ENCODE results near the gene SRPK2. TPM values are rescaled to one million over a fixed set of nuclear protein-coding genes. Genes with fewer than 3 reads are reported as not detected.
"Not testable (repeated sequence)": the region's sequence is repeated elsewhere in the genome, so short reads cannot be mapped to it uniquely, and the experiment has no call there.

Gene SRPK2
- total RNA-seq, 1 experiment from 2014 or later = 21.6 TPM

DNA sequence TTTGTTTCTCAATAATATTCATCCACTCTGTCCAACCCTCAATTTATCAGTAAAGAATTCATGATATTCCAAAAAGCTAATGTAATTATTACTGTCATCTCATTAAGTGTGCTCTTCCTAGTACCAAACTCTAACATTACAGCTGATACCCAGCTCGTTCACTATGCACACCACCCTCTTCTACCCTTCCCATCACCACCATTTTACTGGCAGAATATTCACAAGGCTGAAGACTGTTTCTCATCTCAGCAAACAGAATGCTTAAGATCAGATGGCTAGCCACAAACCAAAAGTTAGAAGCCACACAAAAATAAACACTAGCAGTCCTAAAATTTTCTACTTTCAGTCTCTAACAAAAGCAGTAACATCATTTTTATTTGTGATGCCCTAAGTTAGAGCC is 121.5 kb downstream of the SRPK2 start:
- no peaks in the 10 kb centered on the region for H3K9me3 ChIP-seq (ENCODE audit: low read length)
- H2AFZ ChIP-seq (ENCODE audit: low read length) = no peak overlapping the region
- peaks cover 92% of the 10 kb centered on the region for H3K79me2 ChIP-seq (ENCODE audit: low read length)
- H3K36me3 ChIP-seq (ENCODE audit: low read depth, low read length) = no peaks in the 10 kb centered on the region
- H3K27ac ChIP-seq (ENCODE audit: low read length) = 0 out of 2 replicates have a peak overlapping the region, but pooled peaks have one; percentile 3
- ChIA-PET POLR2A (ENCODE audit: unreplicated experiment) (no interaction called here), CTCF (no interaction called here)
- BruUV-seq (replicated peaks) = no TSS peak
- 0 out of 2 replicates have a peak, but pooled peaks cover 18% of the 10 kb centered on the region for H4K20me1 ChIP-seq (ENCODE audit: low read length)
- peak overlapping the region; percentile 93 for H3K4me2 ChIP-seq (ENCODE audit: low read length)
- no peaks in the 10 kb centered on the region for H3K27me3 ChIP-seq (ENCODE audit: low read length)
- no peak overlapping the region for H3K9ac ChIP-seq (ENCODE audit: low read length)
- intact Hi-C loops (cut with micrococcal nuclease) = no loop called here
- no peaks in the 10 kb centered on the region for H3F3A ChIP-seq (ENCODE audit: low read length, unreplicated experiment)
- no peak for DNase-seq
- peaks cover 39% of the 10 kb centered on the region for H3K4me1 ChIP-seq (ENCODE audit: insufficient read depth, low read length)
- H3K4me3 ChIP-seq (ENCODE audit: low read length) = peak overlapping the region; percentile 72
- TF ChIP-seq, protein P1, sequence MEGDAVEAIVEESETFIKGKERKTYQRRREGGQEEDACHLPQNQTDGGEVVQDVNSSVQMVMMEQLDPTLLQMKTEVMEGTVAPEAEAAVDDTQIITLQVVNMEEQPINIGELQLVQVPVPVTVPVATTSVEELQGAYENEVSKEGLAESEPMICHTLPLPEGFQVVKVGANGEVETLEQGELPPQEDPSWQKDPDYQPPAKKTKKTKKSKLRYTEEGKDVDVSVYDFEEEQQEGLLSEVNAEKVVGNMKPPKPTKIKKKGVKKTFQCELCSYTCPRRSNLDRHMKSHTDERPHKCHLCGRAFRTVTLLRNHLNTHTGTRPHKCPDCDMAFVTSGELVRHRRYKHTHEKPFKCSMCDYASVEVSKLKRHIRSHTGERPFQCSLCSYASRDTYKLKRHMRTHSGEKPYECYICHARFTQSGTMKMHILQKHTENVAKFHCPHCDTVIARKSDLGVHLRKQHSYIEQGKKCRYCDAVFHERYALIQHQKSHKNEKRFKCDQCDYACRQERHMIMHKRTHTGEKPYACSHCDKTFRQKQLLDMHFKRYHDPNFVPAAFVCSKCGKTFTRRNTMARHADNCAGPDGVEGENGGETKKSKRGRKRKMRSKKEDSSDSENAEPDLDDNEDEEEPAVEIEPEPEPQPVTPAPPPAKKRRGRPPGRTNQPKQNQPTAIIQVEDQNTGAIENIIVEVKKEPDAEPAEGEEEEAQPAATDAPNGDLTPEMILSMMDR (conservative IDR thresholded peaks at IDR 0.05; ENCODE audit: low read depth, low read length) = no peak
- no peak for TF ChIP-seq EZH2phosphoT487 (IDR thresholded peaks at IDR 0.05; ENCODE audit: borderline replicate concordance, low read length)
- TF ChIP-seq EZH2 (IDR thresholded peaks at IDR 0.05; ENCODE audit: low read length, unreplicated experiment) = no peak
- ATAC-seq = no peak
- H3K9me2 ChIP-seq (replicated peaks; ENCODE audit: low read length) = no peaks in the 10 kb centered on the region

DNA sequence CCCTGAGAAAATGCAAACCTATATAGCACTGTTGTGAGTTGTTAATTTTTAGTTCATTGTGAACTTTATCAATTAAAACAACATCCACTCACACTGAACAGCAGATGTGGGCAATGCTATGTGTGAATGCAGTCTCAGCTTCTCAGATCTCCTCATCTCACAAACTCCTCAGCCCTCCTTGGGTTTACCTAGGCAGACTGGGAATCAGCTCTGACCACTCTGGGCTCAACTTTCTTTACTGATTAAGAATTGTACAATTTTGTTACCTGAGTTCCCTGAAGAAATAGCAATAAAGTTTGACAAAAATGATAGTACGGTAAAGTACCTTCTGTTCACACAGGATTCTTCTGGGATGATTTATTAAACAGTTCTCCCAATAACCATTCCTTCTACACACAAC is 124.0 kb downstream of the SRPK2 start:
- Histone ChIP-seq H3K4me2 (ENCODE audit: low read length) (no peak overlapping the region), H3K4me3 (ENCODE audit: low read length) (no peak overlapping the region), H2AFZ (ENCODE audit: low read length) (no peak overlapping the region), H3K4me1 (ENCODE audit: insufficient read depth, low read length) (peaks cover 47% of the 10 kb centered on the region), H3K27me3 (ENCODE audit: low read length) (no peaks in the 10 kb centered on the region), H4K20me1 (ENCODE audit: low read length) (0 out of 2 replicates have a peak, but pooled peaks cover 18% of the 10 kb centered on the region), H3K9me2 (replicated peaks; ENCODE audit: low read length) (no peaks in the 10 kb centered on the region), H3F3A (ENCODE audit: low read length, unreplicated experiment) (no peaks in the 10 kb centered on the region), H3K9me3 (ENCODE audit: low read length) (no peaks in the 10 kb centered on the region), H3K79me2 (ENCODE audit: low read length) (peaks cover 85% of the 10 kb centered on the region), H3K27ac (ENCODE audit: low read length) (no peak overlapping the region), H3K36me3 (ENCODE audit: low read depth, low read length) (no peaks in the 10 kb centered on the region), H3K9ac (ENCODE audit: low read length) (no peak overlapping the region)
- ChIA-PET POLR2A (ENCODE audit: unreplicated experiment) (no interaction called here), CTCF (no interaction called here)
- no peak for TF ChIP-seq EZH2 (IDR thresholded peaks at IDR 0.05; ENCODE audit: low read length, unreplicated experiment)
- TF ChIP-seq, protein P1 (conservative IDR thresholded peaks at IDR 0.05; ENCODE audit: low read depth, low read length) = no peak
- TF ChIP-seq EZH2phosphoT487 (IDR thresholded peaks at IDR 0.05; ENCODE audit: borderline replicate concordance, low read length) = no peak
- intact Hi-C loops (cut with micrococcal nuclease) = no loop called here
- ATAC-seq (no peak), DNase-seq (no peak)
- BruUV-seq (replicated peaks) = no TSS peak

DNA sequence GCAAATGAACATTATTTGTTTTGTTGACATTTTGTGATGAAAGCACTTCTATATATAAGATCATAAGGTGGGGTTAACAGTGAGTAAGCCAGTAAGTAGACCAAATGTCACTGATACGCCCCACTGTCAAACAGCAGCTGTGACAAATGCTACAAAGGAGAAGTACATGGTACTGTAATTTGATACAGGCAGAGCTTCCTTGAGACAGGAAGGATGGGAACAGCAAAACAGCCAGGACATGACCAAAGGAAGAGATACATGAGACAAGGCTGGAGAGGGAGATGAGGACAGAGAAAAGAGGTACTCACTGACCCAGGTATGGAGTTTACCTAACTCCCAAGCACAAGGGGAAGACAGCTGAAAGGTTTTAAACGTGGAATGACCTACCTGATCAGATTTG is 127.0 kb downstream of the SRPK2 start:
- peak; percentile 92 for ATAC-seq
- CTCF ChIA-PET = interaction anchor here (0.5 to 0.6 kb wide), 2 partner anchors 72 to 309 kb away, joined by 3 to 5 read pairs; no protein-coding TSS in a partner anchor
- TF ChIP-seq EZH2phosphoT487 (IDR thresholded peaks at IDR 0.05; ENCODE audit: borderline replicate concordance, low read length) = no peak
- TF ChIP-seq EZH2 (IDR thresholded peaks at IDR 0.05; ENCODE audit: low read length, unreplicated experiment) = no peak
- TF ChIP-seq, protein P1 (conservative IDR thresholded peaks at IDR 0.05; ENCODE audit: low read depth, low read length) = no peak
- POLR2A ChIA-PET (ENCODE audit: unreplicated experiment) = no interaction called here
- H3K4me2 ChIP-seq (ENCODE audit: low read length) = peak overlapping the region; percentile 54
- peak overlapping the region; percentile 58 for H3K27ac ChIP-seq (ENCODE audit: low read length)
- BruUV-seq (replicated peaks) = no TSS peak
- peaks cover 17% of the 10 kb centered on the region; the same call in 1 of the 2 replicates for H4K20me1 ChIP-seq (ENCODE audit: low read length)
- no peaks in the 10 kb centered on the region for H3K27me3 ChIP-seq (ENCODE audit: low read length)
- DNase-seq = peak; percentile 72
- H2AFZ ChIP-seq (ENCODE audit: low read length) = no peak overlapping the region
- intact Hi-C loops (cut with micrococcal nuclease) = no loop called here
- H3K79me2 ChIP-seq (ENCODE audit: low read length) = peaks cover 83% of the 10 kb centered on the region
- no peak overlapping the region for H3K4me3 ChIP-seq (ENCODE audit: low read length)
- H3K9me2 ChIP-seq (replicated peaks; ENCODE audit: low read length) = no peaks in the 10 kb centered on the region
- no peaks in the 10 kb centered on the region for H3F3A ChIP-seq (ENCODE audit: low read length, unreplicated experiment)
- no peaks in the 10 kb centered on the region for H3K9me3 ChIP-seq (ENCODE audit: low read length)
- H3K36me3 ChIP-seq (ENCODE audit: low read depth, low read length) = no peaks in the 10 kb centered on the region
- peaks cover 28% of the 10 kb centered on the region for H3K4me1 ChIP-seq (ENCODE audit: insufficient read depth, low read length)
- H3K9ac ChIP-seq (ENCODE audit: low read length) = 0 out of 2 replicates have a peak overlapping the region, but pooled peaks have one; percentile 10

DNA sequence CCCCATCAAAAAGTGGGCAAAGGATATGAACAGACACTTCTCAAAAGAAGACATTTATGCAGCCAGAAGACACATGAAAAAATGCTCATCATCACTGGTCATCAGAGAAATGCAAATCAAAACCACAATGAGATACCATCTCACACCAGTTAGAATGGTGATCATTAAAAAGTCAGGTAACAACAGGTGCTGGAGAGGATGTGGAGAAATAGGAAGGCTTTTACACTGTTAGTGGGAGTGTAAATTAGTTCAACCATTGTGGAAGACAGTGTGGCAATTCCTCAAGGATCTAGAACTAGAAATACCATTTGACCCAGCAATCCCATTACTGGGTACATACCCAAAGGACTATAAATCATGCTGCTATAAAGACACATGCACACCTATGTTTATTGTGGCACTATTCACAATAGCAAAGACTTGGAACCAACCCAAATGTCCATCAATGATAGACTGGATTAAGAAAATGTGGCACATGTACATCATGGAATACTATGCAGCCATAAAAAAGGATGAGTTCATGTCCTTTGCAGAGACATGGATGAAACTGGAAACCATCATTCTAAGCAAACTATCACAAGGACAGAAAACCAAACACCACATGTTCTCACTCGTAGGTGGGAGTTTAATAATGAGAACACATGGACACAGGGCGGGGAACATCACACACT is 128.4 kb downstream of the SRPK2 start:
- H3K4me2 ChIP-seq (ENCODE audit: low read length); H3K4me3 ChIP-seq (ENCODE audit: low read length); intact Hi-C loops (cut with micrococcal nuclease); BruUV-seq (replicated peaks); H3K27ac ChIP-seq (ENCODE audit: low read length); H3K9me2 ChIP-seq (replicated peaks; ENCODE audit: low read length); POLR2A ChIA-PET (ENCODE audit: unreplicated experiment); CTCF ChIA-PET; H3K36me3 ChIP-seq (ENCODE audit: low read depth, low read length); H3K27me3 ChIP-seq (ENCODE audit: low read length); ATAC-seq; H3F3A ChIP-seq (ENCODE audit: low read length, unreplicated experiment); DNase-seq; H3K9me3 ChIP-seq (ENCODE audit: low read length); H3K9ac ChIP-seq (ENCODE audit: low read length); H2AFZ ChIP-seq (ENCODE audit: low read length): not testable (repeated sequence)
- Histone ChIP-seq H4K20me1 (ENCODE audit: low read length) (peaks cover 13% of the 10 kb centered on the region; the same call in 1 of the 2 replicates), H3K79me2 (ENCODE audit: low read length) (peaks cover 83% of the 10 kb centered on the region), H3K4me1 (ENCODE audit: insufficient read depth, low read length) (peaks cover 24% of the 10 kb centered on the region)

Measured in PC-3 (cell line).